Islet of Langerhans (tissue), 1 donor: ENCODE results near the gene ALDOC.

ENCODE experiments used
- FAIRE-seq: peaks from one replicate; lab custom pipeline; 2011; peaks lifted over from hg19 to GRCh38; lab: Jason Lieb, UNC

Gene ALDOC

GRCh38 chr17:28552176-28552999 lies 24.3 kb downstream of the ALDOC start, which contains the start of gene UNC119:
UNC119 (minus strand) TSS chr17:28552624; CDS start chr17:28552557, 67 bp downstream.
- no peak for FAIRE-seq

DNA sequence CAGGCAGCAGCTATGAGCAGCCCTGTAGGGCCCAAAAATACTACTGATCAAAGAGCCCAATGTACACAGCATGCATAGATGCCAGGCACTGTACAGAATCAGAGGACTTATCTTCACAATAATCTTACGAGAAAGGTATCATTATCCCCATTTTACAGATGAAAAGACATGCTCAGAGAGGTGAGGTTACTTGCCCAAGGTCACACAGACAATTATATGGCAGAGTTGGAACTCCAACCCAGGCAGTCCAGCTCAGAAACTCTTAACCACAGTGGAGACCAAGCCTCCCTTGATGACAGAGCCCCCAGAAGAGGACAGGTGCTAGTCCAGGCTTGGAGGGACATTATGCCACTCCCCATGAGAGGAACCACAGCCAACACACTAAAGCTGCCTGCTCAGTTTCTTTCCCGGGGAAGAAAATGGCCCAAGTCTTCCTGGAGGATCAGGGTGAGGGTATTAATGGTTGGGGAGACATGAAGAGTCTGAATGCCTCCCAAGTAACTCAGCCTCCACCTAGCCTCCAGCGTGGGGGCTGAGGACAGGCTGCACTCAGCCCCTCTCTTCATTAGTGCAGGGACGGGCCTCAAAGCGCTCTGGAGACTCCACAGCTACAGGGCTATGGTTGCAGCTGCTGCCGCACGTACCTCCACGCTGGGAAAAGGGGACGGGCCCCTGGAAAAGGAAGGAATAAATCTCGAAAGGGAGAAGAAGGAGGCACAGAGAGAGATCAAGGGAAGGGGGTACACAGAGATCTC lies 25.1 kb downstream of the ALDOC start:
- no peak for FAIRE-seq

- no peak for FAIRE-seq
Observed at GRCh38 chr17:28550858-28551257, 25.8 kb downstream of the ALDOC start.

DNA sequence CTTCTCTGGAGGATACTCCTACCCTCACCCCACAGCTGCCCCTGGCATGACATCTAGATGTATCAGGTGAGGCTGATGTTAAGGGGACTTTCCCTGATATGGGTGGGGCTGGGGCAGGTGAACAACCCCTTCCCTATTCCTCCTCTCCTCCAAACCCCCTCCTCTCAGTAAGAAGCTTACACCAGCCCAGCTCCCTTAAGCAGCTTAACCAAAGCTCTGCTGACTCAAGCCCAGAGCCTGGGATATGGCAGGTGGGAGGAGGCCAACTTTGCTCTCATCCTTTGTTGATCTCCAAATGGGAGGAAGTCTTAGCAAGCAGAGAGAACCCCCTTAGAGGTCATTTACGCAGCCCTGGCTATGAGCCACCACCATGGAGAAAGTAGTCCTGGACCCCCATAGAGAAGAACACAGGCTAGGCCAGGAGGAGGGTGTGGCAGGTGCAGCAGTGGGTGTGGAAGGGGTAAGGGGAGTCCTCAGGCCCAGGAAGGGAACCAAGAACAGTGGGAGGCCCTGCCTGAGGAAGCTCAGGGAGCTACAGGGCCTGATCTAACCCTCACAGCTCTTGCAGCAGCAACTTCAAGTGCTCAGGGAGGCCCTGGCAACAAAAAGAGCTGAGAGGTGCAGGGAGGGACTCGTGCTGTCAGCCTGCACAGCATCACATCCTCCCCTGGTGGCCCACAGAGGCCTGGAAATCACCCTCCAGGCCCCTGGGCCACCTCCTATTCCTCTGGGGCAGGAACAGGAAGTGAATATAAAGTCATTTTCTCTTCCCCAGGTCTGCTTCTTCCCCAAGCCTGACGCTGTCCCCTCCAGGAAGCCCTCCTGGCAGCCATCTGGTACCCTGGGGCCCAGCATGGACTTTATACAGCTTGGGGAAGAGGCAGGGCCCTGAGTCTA lies 27.2 kb downstream of the ALDOC start:
- FAIRE-seq, result no peak

DNA sequence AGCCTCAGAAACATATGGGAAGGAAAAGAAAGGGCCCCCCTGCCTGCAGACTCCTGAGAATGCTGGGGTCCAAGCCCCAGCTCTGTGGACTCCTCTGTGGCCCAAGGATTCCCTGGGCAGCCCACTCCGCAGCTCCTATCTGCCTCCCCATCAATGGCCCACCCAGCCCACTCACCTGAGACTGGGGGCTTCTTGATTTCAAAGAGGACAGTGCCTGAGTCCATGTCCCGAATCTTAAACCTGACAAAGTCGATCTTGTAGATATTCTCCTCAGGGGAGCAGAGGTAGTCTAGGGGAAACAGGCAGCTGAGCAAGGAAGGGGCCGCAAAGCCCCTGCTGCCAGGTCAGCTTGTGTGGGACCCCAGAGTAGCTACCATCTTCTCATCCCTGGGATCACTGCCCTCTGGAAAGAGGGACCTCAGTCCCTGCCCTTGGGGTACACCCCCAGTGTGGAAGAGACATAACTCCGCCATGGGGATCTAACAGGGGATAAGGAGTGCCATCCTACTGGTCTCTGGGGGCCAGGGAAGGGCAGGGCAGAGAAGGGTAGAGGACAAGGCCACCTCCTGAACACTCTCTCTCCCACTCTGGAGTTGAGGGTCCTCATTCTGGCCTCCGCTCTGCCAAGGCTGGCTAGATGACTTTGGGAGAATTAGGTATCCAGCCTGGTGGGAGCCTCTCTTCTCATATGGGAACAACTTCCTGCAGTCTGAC lies 28.1 kb downstream of the ALDOC start:
- FAIRE-seq, result no peak

DNA sequence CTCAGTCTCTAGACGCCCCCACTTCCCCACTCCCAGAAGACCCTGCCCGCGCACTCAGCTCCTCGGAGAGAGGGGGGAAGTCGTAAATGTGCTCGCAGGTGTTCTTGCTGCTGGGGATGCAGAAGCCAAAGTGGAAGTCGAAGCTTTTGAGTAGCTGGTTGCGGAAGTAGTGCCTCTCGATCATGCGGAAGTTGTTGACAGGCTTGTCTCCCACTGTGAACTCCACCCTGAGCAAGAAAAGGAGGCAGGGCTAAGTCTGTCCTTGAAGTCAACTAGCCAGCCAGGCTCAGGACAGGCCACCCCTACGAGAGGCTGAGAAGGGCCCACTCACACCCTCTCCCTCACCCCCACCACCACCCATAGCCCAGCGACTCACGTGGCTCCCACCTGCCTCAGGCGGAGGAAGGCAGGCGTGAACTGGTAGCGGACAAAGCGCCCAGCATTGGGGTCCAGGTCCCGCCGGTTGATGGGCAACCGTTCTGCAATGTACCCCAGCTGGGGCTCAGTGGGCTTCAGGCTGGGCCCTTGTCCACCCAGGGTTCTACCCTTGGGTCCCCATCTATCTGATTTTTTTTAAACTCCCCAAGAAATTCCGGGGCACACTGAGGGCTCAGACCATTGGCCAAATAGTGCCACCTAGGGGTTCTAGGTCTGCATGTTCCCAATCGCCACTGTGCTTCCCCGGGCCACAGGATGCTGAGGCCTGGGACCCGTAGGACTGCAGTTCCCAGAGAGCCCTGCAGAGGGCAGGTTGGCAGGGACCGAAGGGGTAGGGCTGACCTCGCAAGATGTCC lies 28.9 kb downstream of the ALDOC start:
- no peak for FAIRE-seq

GRCh38 chr17:28547096-28547622 lies 29.5 kb downstream of the ALDOC start:
- no peak for FAIRE-seq

DNA sequence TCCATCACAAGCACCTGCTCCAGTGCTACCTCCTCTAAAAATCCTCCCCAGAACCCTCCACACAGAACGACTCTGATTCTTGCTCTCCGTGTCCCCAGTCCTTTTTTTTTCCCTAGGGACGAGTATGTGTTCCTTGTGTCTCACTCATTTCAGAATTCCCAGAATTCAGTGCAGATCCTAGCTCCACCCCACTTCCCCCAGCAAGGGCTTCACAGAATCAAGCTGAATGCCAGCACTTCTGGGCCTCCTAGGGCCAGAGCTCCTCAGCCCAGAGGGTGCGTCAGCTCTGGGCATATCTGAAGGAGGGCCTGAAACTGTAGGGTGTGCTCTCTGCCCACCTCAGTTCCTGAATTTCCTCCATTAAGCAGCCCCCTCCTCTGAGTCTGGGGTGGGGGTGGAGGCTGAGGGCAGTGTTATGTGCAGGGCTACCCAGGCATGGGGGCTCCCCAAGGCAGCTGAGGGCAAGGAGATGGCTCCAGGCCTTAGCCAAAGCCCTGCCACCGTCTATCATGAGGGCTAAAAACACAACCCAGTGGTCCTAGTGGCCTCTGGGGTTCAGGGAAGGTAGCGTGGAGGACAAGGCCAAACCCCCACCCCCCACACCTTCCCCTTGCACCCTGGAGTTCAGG lies 30.8 kb downstream of the ALDOC start:
- FAIRE-seq, result no peak

- no peak for FAIRE-seq
Observed at GRCh38 chr17:28545141-28545503, 31.6 kb downstream of the ALDOC start.

DNA sequence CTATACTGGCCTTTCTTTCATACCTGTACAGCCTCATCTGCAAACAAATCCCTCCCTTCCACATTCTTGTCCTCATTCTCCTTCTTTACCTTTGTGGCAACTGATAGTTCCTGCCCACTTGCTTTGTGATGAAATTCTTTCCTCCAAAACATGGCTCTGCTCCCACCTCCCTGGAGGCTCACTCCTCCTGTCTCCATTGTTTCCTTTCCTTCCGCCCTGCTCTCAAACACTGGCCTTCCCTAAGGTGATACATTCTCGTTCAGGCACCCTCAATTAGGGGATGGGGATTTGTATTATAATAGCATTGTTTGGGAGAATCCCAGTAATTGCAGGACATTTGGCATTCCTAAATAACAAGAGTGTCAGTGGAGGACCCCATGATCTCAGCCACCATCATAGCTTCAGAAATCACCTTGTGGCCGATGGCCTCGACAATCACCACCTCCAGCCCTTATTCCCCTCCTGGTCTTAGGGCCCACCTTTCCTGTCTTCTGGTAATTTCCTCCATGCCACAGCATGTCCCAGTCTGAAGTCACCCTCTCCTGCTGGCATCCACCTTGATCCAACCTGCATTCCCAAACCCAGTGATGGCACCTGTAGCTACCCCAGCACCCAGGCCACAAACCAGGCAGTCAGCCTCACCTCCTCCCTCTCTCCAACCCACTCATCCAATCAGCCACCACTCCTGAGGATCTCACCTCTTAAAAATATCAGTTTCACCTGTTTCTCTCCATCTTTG lies 32.1 kb downstream of the ALDOC start:
- no peak for FAIRE-seq

GRCh38 chr17:28541439-28541838 lies 35.3 kb downstream of the ALDOC start:
- no peak for FAIRE-seq

DNA sequence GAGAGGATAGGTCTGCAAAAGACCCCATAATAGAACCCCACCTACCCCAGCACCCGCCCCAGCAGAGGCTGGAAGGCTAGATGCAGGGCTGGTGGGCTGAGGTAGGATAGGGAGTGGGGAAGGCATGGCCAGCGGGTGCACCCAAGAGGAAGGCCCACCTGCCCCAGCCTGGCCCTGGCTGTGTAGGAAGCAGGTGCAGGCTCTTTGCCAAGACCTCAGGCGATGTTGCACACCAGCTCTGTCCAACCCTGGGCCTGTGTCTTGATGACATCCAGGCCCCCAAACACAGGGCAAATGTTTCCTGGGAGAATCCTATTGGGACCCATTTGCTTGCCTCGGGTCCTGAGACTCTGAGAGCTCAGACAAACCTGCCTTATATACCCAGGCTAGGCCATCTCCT lies 36.5 kb downstream of the ALDOC start:
- no peak for FAIRE-seq

DNA sequence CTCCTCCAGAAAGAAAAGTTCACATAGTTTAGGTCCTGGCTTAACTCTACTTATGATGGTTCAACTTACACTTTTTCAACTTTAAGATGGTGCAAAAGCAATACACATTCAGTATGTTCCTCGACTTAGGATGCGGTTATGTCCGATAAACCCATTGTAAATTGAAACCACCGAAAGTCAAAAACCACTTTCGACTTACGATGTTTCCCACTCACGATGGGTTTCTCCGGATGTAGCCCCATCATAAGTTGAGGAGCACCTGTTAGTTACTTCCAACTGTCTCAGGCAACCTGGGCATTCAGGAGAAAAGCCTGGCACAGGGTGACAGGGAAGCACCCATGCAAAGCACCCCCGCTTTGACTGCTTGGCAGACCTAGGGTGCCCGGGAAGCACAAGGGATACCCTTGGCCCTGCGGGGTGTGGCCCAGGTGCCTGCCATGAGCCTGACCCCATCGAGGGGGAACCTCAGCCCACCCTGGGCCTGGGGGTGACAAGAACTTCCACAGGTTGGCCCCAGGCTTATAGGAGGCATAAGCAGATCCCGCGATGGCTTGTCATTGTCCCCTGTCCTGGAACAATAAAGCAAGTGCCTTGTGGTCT lies 38.3 kb downstream of the ALDOC start:
- FAIRE-seq, result no peak

DNA sequence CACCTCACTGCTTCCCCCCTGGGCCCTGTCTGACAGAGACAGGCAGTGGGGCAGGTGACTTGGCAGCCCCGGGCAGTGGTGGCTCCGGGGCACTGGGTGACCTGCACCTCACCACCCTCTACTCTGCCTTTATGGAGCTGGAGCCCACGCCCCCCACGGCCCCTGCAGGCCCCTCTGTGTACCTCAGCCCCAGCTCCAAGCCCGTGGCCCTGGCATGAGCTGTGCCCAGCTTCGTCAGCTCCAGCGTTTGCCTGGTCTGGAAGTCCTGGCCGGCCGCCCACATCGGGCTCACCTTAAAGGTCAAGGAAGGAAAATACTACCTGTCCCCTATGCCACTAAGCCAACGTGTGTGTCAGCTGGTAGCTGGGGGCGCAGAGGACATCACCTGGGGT lies 39.5 kb downstream of the ALDOC start:
- FAIRE-seq, result no peak

DNA sequence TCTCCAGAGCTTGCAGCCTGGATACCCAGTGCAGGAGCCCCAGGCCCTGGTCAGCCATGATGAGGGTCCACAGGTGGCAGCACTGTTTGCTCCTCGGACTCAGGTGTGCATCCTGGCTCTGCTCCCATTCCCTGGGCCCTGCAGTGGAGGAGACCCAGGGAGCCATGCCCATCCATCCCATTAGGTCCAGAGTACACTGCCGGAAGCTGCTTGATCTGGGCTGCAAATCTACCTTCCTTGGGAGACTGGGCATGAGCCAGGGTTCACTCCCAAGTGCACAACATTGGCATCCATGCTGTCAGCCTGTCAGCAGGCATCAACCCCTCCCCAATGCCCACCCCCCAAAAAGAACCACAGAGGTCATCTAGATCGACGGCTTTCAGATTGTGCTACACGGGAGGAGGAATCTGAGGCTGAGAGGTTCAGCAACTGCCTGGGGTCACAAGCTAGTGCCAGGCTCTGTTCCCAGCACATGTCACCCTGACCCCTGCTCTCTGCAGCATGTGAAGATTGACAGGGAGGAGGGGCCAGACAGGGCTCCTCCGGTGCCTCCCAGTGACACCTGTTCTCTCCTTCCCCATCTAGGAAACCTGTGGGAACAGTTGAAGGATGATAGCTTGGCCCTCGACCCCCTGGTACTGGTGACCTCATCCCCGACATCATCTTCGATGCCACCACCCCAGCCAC lies 40.0 kb downstream of the ALDOC start:
- no peak for FAIRE-seq

DNA sequence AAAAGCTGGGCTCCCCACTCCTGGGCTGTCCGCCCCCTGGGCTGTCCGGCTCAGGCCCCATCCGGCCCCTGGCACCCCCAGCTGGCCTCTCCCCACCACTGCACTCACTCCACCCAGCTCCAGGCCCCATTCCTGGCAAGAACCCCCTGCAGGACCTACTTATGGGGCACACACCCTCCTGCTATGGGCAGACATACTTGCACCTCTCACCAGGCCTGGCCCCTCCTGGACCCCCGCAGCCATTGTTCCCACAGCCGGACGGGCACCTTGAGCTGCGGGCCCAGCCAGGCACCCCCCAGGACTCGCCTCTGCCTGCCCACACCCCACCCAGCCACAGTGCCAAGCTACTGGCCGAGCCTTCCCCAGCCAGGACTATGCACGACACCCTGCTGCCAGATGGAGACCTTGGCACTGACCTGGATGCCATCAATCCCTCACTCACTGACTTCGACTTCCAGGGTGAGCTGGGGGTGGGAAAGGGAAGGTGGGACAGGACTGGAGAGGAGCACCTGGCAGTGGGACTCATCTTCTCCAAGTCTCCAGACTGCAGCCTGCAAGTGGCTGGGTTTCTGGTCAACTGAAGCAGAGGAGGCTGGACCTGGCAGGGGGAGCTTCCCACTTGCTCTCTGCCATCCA lies 41.8 kb downstream of the ALDOC start:
- no peak for FAIRE-seq

DNA sequence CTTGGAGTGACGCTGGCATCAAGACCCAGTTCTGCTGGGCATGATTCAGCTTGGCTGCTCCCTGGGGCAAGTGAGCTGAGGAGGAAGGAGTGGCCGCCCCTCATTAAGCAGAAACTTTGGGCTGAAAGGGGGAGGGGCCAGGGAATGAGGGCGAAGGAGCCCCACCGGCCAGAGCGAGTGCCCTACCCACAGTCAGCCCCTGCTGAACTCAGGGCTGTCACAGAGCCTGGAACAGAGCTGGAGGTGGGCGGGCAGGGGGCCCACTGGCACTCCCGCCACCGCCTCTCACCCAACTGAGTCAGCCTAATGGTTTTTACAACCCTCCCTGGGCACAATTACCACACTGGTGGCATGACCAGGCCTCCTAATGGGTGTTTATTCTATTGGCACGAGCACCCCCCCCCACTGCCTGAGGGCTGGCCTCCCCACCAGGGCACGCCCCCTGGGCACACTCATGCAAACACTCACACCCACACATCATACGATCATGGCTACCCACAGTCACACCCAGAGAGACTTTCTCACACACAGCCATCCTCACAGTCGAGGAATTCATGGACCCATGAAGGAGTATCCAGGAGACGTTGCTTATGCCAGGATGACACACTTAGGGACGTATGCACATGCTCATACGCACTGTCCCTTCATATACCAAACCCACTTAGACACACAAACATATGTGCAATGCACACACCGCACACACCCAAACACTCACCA lies 43.4 kb downstream of the ALDOC start:
- FAIRE-seq, result no peak
